Measurements from ENCODE around the gene FOSL2.

The FOSL2 gene

GRCh38 chr2:28415010-28415409 lies 22.4 kb downstream of the FOSL2 start:
- no peak for DNase-seq
- no peaks in the 10 kb centered on the region for H3K4me1 ChIP-seq (ENCODE audit: low read length)
- H3K9me2 ChIP-seq (replicated peaks; ENCODE audit: insufficient read depth, low read length): no peaks in the 10 kb centered on the region
- TF ChIP-seq CTCF (IDR thresholded peaks at IDR 0.05; ENCODE audit: low read length): no peak
- TF ChIP-seq EZH2 (optimal IDR thresholded peaks at IDR 0.05; ENCODE audit: low read depth, low read length): no peak
- TF ChIP-seq EZH2phosphoT487 (IDR thresholded peaks at IDR 0.05; ENCODE audit: low read length): no peak
- H3K4me2 ChIP-seq (ENCODE audit: low read depth, low read length): no peak overlapping the region
- H4K20me1 ChIP-seq (ENCODE audit: insufficient read depth, low read length): no peaks in the 10 kb centered on the region
- H3K79me2 ChIP-seq (ENCODE audit: low read length): no peaks in the 10 kb centered on the region
- H3K9me3 ChIP-seq (replicated peaks; ENCODE audit: insufficient read depth, low read length): no peaks in the 10 kb centered on the region
- no peaks in the 10 kb centered on the region for H3F3A ChIP-seq (ENCODE audit: insufficient read depth, low read length)
- H3K36me3 ChIP-seq (replicated peaks; ENCODE audit: insufficient read depth, low read length): no peaks in the 10 kb centered on the region
- no peak overlapping the region for H3K4me3 ChIP-seq (ENCODE audit: low read length)
- H2AFZ ChIP-seq (ENCODE audit: low read length): no peak overlapping the region
- no peak overlapping the region for H3K9ac ChIP-seq (ENCODE audit: low read length)
- H3K27ac ChIP-seq (ENCODE audit: low read length): no peak overlapping the region
- no peaks in the 10 kb centered on the region for H3K27me3 ChIP-seq (replicated peaks; ENCODE audit: insufficient read depth, low read length)

GRCh38 chr2:28415715-28416114 lies 23.1 kb downstream of the FOSL2 start:
- Histone ChIP-seq H3F3A (ENCODE audit: insufficient read depth, low read length) (no peaks in the 10 kb centered on the region), H2AFZ (ENCODE audit: low read length) (no peak overlapping the region), H3K27me3 (replicated peaks; ENCODE audit: insufficient read depth, low read length) (no peaks in the 10 kb centered on the region), H3K36me3 (replicated peaks; ENCODE audit: insufficient read depth, low read length) (no peaks in the 10 kb centered on the region), H3K4me1 (ENCODE audit: low read length) (no peaks in the 10 kb centered on the region), H3K9me2 (replicated peaks; ENCODE audit: insufficient read depth, low read length) (no peaks in the 10 kb centered on the region), H3K27ac (ENCODE audit: low read length) (no peak overlapping the region), H3K9ac (ENCODE audit: low read length) (no peak overlapping the region), H3K4me2 (ENCODE audit: low read depth, low read length) (no peak overlapping the region), H3K4me3 (ENCODE audit: low read length) (no peak overlapping the region), H4K20me1 (ENCODE audit: insufficient read depth, low read length) (no peaks in the 10 kb centered on the region), H3K9me3 (replicated peaks; ENCODE audit: insufficient read depth, low read length) (no peaks in the 10 kb centered on the region), H3K79me2 (ENCODE audit: low read length) (no peaks in the 10 kb centered on the region)
- no peak for DNase-seq
- TF ChIP-seq EZH2 (optimal IDR thresholded peaks at IDR 0.05; ENCODE audit: low read depth, low read length): no peak
- no peak for TF ChIP-seq EZH2phosphoT487 (IDR thresholded peaks at IDR 0.05; ENCODE audit: low read length)
- TF ChIP-seq CTCF (IDR thresholded peaks at IDR 0.05; ENCODE audit: low read length): no peak

- H3K4me3 ChIP-seq (ENCODE audit: low read length): no peak overlapping the region
- H3K9me3 ChIP-seq (replicated peaks; ENCODE audit: insufficient read depth, low read length): no peaks in the 10 kb centered on the region
- H3K4me1 ChIP-seq (ENCODE audit: low read length): no peaks in the 10 kb centered on the region
- no peaks in the 10 kb centered on the region for H3K36me3 ChIP-seq (replicated peaks; ENCODE audit: insufficient read depth, low read length)
- no peaks in the 10 kb centered on the region for H3K9me2 ChIP-seq (replicated peaks; ENCODE audit: insufficient read depth, low read length)
- H4K20me1 ChIP-seq (ENCODE audit: insufficient read depth, low read length): no peaks in the 10 kb centered on the region
- no peak overlapping the region for H3K9ac ChIP-seq (ENCODE audit: low read length)
- no peaks in the 10 kb centered on the region for H3K27me3 ChIP-seq (replicated peaks; ENCODE audit: insufficient read depth, low read length)
- H3K4me2 ChIP-seq (ENCODE audit: low read depth, low read length): no peak overlapping the region
- TF ChIP-seq CTCF (IDR thresholded peaks at IDR 0.05; ENCODE audit: low read length) (no peak), EZH2phosphoT487 (IDR thresholded peaks at IDR 0.05; ENCODE audit: low read length) (no peak), EZH2 (optimal IDR thresholded peaks at IDR 0.05; ENCODE audit: low read depth, low read length) (no peak)
- no peaks in the 10 kb centered on the region for H3K79me2 ChIP-seq (ENCODE audit: low read length)
- DNase-seq: no peak
- H3K27ac ChIP-seq (ENCODE audit: low read length): no peak overlapping the region
- no peaks in the 10 kb centered on the region for H3F3A ChIP-seq (ENCODE audit: insufficient read depth, low read length)
- no peak overlapping the region for H2AFZ ChIP-seq (ENCODE audit: low read length)
Measured at GRCh38 chr2:28419003-28419402, 26.3 kb downstream of the FOSL2 start.
